ENCODE results near the gene ATP6V0D1. TPM values are rescaled to one million over a fixed set of nuclear protein-coding genes. Genes with fewer than 3 reads are reported as not detected.

ATP6V0D1 gene
- total RNA-seq, 2 experiments from 2014 or later = 41.8 to 48.8 TPM

DNA sequence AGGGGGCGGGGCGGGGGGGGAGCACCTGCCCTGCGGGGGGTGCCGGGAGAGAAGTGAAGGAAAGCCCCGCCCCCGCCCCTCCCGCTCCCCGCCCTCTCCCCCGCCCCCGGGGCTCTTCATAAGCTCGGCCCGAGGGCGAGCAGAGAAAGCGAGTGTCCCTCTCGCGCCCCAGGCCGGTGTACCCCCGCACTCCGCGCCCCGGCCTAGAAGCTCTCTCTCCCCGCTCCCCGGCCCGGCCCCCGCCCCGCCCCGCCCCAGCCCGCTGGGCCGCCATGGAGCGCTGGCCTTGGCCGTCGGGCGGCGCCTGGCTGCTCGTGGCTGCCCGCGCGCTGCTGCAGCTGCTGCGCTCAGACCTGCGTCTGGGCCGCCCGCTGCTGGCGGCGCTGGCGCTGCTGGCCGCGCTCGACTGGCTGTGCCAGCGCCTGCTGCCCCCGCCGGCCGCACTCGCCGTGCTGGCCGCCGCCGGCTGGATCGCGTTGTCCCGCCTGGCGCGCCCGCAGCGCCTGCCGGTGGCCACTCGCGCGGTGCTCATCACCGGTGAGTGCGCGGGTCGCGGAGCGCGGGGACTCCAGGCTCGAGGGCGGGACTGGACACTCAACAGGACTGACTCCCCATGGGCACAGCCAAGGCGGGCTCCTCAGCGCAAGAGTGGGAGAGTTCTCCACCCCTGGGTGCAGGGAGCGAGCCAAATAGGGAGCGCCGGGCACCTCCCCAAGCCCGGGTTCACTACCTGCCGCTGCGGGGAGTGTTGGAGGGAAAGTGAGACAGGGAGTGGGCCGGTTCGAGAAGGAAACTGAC is 49.8 kb downstream of the ATP6V0D1 start, which contains the start of gene HSD11B2:
Gene HSD11B2, plus strand, starts transcription at position 145 of the 798 bp plus-strand sequence. Its CDS starts 128 bp downstream, at position 273.
- Mint-ChIP-seq H3K27ac (no peak within 1 kb of the TSS), H3K4me1 (peaks cover 7% of the 10 kb centered on the region), H3K36me3 (no peaks in the 10 kb centered on the region), H3K9me3 (no peaks in the 10 kb centered on the region), H3K27me3 (peaks cover 38% of the 10 kb centered on the region), H3K4me3 (peak within 1 kb of the TSS; percentile 77)
- ATAC-seq (ENCODE audit: low read depth) (peak; percentile 46), DNase-seq (peak; percentile 62)
- POLR2A ChIA-PET = no interaction called here

DNA sequence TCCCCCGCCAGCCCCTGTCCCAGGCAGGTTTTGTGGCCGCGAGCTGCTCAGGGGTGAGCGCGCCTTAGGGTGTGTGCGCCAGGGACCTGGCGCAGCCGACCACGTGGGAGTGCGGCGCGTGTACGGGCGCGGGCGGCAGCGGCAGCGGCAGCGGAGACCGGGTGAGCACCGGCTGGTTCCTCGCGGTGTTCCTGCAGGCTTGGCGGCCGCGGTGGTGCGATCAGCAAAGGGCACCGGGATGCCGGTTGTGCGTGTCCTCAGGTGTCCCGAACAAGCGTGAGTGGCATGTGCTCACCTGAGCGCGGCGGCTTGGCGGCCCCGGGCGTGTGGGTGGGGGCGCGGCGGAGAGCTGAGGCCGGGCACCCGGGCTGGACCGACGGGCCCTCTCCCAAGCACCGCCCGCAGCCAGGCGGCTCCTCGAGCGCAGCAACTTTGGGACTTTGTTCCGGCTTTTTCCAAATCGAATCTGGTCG is 50.4 kb downstream of the ATP6V0D1 start:
- H3K4me3 Mint-ChIP-seq = peak overlapping the region; percentile 77
- no peaks in the 10 kb centered on the region for H3K36me3 Mint-ChIP-seq
- POLR2A ChIA-PET = no interaction called here
- no peaks in the 10 kb centered on the region for H3K9me3 Mint-ChIP-seq
- peak; percentile 23 for ATAC-seq (ENCODE audit: low read depth)
- H3K27me3 Mint-ChIP-seq = peaks cover 38% of the 10 kb centered on the region
- peak; percentile 54 for DNase-seq
- peaks cover 7% of the 10 kb centered on the region for H3K4me1 Mint-ChIP-seq
- H3K27ac Mint-ChIP-seq = no peak overlapping the region

DNA sequence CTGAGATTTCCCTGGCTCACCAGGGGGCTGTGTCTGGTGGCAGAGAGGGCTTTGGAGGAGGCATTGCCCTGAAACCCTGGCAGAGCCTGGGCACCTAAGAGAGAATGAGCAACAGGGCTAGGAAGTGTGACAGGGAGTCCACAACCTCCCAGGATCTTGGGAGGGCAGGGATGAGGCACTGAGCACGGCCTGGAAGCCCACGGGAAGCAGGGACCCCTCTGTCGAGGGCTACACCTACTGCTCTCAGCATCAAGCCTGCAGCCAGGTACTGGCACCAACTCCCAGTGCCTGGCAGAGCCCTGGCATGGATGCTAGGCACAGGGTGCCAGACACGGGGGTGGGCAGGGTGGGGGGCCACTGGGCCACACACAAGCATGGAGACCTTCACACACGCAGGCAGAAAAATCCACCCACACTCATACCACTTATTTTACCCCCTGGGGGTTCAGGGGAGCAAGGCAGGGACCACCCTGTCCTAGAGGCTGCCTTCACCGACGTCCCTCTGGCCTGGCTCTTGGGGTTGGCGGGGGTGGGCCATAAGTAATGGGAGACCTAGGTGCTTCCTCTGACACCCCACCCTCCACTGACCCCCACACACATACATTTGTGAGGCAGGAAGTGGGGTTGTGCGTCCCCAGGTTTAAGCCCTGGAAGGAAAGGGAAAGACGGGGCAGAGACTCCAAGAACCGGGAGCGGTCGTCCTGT is 51.0 kb downstream of the ATP6V0D1 start:
- no peak for DNase-seq
- H3K4me1 Mint-ChIP-seq = peaks cover 7% of the 10 kb centered on the region
- peak overlapping the region; percentile 77 for H3K4me3 Mint-ChIP-seq
- ATAC-seq (ENCODE audit: low read depth) = no peak
- H3K27ac Mint-ChIP-seq = no peak overlapping the region
- H3K36me3 Mint-ChIP-seq = no peaks in the 10 kb centered on the region
- POLR2A ChIA-PET = no interaction called here
- peaks cover 43% of the 10 kb centered on the region for H3K27me3 Mint-ChIP-seq
- H3K9me3 Mint-ChIP-seq = no peaks in the 10 kb centered on the region

DNA sequence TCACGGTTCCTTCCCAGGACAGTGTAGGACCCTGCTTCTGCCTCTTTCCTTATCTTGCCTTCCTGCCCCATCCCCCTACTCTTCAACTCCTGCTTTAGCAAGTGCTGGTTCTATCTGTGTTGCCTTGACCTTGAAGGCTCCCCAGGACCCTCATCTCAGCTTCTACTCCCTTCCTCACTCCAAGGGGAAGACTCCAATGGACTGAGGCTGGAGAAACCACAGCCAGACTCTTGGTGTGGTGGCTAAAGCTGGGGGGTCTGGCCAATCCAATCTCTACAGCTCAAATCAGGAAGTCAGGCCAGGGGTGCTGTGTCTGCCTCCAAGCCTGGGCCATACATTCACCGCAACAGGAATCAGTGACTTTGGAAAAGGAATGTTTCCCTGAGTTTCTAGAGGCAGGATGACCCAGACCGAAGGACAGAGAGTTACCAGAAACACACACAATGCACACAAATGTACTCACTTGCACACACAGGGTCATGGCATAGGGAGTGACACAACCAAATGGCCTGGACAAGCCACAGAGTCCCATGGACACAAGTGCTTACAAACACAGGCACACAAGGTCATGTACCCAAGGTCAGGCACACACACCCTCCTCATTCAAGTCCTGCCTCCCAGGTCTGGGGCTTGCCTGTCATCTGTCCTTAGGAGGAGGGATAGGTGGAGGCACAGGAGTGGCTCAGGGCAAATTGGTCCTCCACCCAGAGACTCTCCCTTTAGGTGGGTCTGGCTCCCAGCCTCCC is 51.7 kb downstream of the ATP6V0D1 start:
- POLR2A ChIA-PET = no interaction called here
- ATAC-seq (ENCODE audit: low read depth) (no peak), DNase-seq (no peak)
- Mint-ChIP-seq H3K4me1 (peaks cover 7% of the 10 kb centered on the region), H3K27ac (no peak overlapping the region), H3K9me3 (no peaks in the 10 kb centered on the region), H3K27me3 (peaks cover 45% of the 10 kb centered on the region), H3K36me3 (no peaks in the 10 kb centered on the region), H3K4me3 (peak overlapping the region; percentile 43)

DNA sequence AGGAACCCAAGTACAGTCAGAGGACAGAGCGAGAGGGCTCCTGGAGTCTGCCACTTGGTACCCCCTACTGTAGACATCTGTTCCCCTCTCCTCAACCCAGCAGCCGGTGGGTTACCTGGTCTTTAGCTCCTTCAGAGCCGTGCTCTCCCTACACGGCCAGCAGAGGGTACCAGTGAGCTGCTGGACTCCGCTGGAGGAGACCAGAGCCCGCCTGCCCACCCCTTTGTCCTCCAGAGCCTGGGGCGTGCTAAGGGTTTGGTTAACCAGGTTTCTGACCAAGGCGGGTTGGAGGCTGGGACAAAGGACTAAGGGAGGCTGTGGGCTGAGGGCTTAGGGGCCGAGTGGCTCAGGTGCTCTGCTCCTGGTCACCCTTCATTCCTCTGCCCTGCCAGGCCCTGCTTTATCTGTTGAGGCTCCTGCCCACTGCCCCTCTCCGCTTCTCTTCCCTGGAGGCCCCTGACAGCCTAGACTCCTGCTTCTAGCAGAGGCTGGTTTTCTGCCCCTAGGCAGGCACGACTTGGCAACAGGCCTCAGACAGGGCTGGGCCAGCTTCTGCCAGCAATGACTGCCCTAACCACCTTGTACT is 52.7 kb downstream of the ATP6V0D1 start:
- Mint-ChIP-seq H3K36me3 (no peaks in the 10 kb centered on the region), H3K27me3 (peaks cover 48% of the 10 kb centered on the region), H3K4me3 (no peak overlapping the region), H3K27ac (no peak overlapping the region), H3K9me3 (no peaks in the 10 kb centered on the region), H3K4me1 (peaks cover 7% of the 10 kb centered on the region)
- ATAC-seq (ENCODE audit: low read depth) (peak; percentile 53), DNase-seq (peak; percentile 68)
- POLR2A ChIA-PET = interaction anchor here (0.6 to 1.2 kb wide), 4 partner anchors 12 to 53 kb away, joined by 3 to 4 read pairs (median 3); partner anchors contain the start of genes ATP6V0D1 and ZDHHC1

DNA sequence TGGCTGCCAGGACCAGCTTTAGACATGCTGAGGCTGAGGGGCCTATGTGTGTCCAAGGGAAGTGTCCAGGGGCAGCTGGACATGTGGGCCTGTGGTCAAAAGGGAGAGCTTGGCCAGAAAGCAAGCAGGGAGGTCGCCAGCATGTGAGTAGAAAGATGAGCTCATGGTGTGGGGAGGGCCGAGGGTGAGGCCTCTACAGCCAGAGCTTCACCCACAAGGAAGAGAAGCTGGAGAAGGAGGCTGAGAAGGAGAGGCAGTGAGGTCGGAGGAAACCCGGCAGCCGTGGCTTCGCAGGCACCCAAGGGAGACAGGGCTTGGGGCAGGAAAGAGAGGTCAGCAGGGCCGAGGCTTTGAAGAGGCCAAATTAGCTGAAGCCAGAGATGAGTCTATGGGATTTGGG is 54.0 kb downstream of the ATP6V0D1 start:
- DNase-seq (no peak), ATAC-seq (ENCODE audit: low read depth) (no peak)
- Mint-ChIP-seq H3K27ac (no peak overlapping the region), H3K4me1 (peaks cover 3% of the 10 kb centered on the region), H3K9me3 (no peaks in the 10 kb centered on the region), H3K36me3 (no peaks in the 10 kb centered on the region), H3K4me3 (no peak overlapping the region), H3K27me3 (peaks cover 48% of the 10 kb centered on the region)
- POLR2A ChIA-PET = no interaction called here

DNA sequence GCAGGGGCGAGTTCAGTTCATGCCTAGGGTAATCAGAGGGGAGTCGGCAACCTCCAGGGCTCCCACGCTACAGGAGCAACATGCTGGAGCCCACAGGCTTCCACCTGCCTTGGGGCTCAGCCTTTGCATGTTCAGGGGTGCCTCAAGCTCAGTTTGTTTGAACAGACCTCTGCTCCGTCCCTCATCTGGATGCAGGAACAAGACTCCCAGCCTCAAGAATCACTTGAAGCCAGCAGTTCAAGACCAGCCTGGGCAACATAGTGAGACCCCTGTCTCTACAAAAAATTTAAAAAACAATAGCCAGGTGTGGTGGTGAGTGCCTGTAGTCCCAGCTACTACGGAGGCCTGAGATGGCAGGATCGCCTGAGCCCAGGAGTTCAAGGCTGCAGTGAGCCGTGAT is 54.9 kb downstream of the ATP6V0D1 start:
- Mint-ChIP-seq H3K4me3 (no peak overlapping the region), H3K36me3 (no peaks in the 10 kb centered on the region), H3K9me3 (no peaks in the 10 kb centered on the region), H3K27me3 (peaks cover 42% of the 10 kb centered on the region), H3K4me1 (peaks cover 3% of the 10 kb centered on the region), H3K27ac (no peak overlapping the region)
- POLR2A ChIA-PET = no interaction called here
- ATAC-seq (ENCODE audit: low read depth) (no peak), DNase-seq (no peak)

DNA sequence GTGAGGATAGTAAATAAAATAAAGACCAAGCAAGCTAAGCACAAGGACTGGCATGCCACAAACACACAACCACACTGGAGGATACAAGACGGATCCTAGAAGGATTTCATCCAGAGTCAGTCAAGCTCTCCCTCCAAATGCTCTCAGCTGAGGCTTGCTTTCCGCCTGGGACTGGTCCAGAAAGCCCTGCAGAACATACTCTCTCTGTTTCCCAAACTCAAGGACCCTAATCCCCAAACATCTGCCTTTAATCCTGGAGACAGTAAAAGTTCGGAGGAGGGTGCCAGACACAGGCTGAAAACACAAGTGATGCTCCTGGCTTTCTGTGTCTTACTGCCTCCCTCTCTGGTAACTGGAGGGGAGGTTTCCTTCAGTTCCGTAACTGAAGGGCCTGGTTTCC is 55.4 kb downstream of the ATP6V0D1 start:
- H3K4me3 Mint-ChIP-seq = no peak overlapping the region
- ATAC-seq (ENCODE audit: low read depth) (no peak), DNase-seq (no peak)
- no peaks in the 10 kb centered on the region for H3K36me3 Mint-ChIP-seq
- no peaks in the 10 kb centered on the region for H3K9me3 Mint-ChIP-seq
- no peak overlapping the region for H3K27ac Mint-ChIP-seq
- H3K27me3 Mint-ChIP-seq = peaks cover 42% of the 10 kb centered on the region
- POLR2A ChIA-PET = no interaction called here
- peaks cover 3% of the 10 kb centered on the region for H3K4me1 Mint-ChIP-seq

DNA sequence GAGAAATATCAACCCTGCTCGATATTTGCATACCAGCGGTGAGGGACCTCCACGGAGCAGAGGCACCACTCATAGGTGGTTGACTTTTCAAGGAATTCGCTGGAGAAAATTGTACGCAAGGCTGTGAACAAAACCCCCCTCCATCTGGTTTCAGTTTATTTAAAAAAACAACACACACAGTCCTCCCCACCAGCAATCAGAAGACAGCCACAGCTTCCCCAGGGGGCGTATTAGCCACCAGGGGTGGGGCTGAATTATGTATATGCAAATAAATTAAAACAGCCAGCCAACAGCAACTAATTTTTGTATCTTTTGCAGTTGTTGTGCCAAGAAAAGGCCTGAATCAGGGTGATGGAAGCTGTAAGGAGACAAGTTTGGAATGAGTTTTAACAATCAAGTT is 55.9 kb downstream of the ATP6V0D1 start:
- no peak overlapping the region for H3K27ac Mint-ChIP-seq
- DNase-seq = no peak
- H3K4me3 Mint-ChIP-seq = no peak overlapping the region
- no peak for ATAC-seq (ENCODE audit: low read depth)
- POLR2A ChIA-PET = no interaction called here
- peaks cover 38% of the 10 kb centered on the region for H3K27me3 Mint-ChIP-seq
- H3K36me3 Mint-ChIP-seq = no peaks in the 10 kb centered on the region
- H3K9me3 Mint-ChIP-seq = no peaks in the 10 kb centered on the region
- no peaks in the 10 kb centered on the region for H3K4me1 Mint-ChIP-seq

DNA sequence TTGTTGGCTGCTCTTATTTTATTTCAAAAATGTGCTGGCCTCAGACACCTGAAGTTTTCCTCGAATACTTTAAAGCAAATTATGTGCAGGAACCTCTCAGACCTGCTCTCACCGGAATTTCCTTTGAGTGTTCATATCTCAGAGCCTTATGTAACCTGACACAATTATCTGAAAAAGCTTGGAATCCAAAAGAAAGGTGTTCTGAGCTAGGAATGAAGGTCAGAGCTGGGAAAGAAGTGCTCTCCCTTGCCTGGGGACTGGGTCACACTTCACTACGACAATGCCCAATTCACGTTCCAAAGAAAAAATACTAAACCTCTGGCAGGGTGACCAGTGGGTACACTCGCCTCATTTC is 56.7 kb downstream of the ATP6V0D1 start:
- ATAC-seq (ENCODE audit: low read depth) (no peak), DNase-seq (no peak)
- Mint-ChIP-seq H3K36me3 (no peaks in the 10 kb centered on the region), H3K27ac (no peak overlapping the region), H3K4me3 (no peak overlapping the region), H3K9me3 (no peaks in the 10 kb centered on the region), H3K4me1 (no peaks in the 10 kb centered on the region), H3K27me3 (peaks cover 32% of the 10 kb centered on the region)
- POLR2A ChIA-PET = no interaction called here

DNA sequence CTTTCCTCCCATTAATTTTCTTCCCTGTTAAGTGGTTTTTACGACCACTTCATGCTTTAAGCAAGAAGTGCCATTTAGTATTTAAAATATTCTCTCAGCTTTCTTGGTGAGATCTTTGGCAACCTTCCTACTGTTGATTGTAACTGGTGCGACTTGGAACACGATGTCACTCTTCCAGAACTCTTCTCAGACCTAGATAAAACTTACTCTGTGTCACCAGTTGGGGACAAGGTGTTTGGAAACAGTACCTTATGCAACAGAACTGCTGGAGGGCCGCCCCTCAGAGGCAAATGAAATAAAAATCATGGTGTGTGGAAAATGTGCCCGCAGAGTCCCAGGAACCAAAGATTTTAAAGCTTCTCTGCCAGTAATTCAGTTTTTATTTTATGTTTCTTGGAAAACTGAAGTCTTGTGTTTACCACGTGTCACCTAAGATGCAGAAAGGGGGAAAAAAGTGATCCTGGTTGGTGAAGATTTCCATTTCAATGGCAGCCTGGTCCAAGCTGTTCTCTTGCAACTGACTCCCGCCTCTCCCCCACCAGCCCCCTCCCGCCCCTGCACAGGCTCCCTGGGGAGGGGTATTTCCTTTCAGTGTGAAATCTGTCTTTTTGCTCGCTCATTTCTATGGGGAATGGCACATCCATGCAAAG is 57.2 kb downstream of the ATP6V0D1 start:
- Mint-ChIP-seq H3K36me3 (no peaks in the 10 kb centered on the region), H3K9me3 (no peaks in the 10 kb centered on the region), H3K27ac (no peak overlapping the region), H3K4me3 (no peak overlapping the region), H3K27me3 (peaks cover 27% of the 10 kb centered on the region), H3K4me1 (no peaks in the 10 kb centered on the region)
- no peak for DNase-seq
- POLR2A ChIA-PET = no interaction called here
- ATAC-seq (ENCODE audit: low read depth) = no peak

DNA sequence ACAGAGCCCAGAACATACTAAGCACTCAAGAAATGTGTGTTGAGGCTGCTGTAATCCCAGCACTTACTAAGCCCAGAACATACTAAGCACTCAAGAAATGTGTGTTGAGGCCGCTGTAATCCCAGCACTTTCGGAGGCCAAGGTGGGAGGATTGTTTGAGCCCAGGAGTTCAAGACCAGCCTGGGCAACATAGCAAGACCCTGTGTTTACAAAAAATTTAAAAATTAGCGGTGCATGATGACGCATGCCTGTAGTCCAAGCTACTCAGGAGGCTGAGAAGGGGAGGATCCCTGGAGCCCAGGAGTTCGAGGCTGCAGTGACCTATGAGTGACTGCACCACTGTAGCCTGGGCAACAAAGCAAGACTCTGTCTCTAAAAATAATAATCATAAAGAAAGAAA is 57.9 kb downstream of the ATP6V0D1 start:
- Mint-ChIP-seq H3K4me3 (no peak overlapping the region), H3K27me3 (peaks cover 23% of the 10 kb centered on the region)

DNA sequence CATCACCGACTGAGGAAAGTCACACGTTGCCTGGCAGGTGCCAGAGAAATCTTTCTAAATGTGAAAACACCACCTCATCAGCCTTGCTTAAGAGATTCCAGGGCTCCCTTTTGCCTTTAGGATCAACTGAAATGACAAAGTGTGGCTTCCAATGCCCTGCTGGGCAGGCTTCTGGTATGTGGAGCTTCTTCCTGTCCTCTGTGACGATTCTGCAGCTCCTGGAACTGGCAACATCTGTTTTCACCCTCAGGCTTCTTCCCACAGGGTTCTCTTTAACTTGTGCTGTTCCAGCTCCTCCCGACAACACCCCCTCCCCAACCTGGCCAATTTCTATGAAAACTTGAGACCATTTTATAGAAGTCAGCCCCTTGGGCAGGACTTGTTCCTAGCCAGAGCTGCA is 59.9 kb downstream of the ATP6V0D1 start:
- H3K4me3 Mint-ChIP-seq = no peak overlapping the region
- peaks cover 29% of the 10 kb centered on the region for H3K27me3 Mint-ChIP-seq
- H3K4me1 Mint-ChIP-seq = peaks cover 3% of the 10 kb centered on the region
- ATAC-seq (ENCODE audit: low read depth) = no peak
- no peaks in the 10 kb centered on the region for H3K9me3 Mint-ChIP-seq
- H3K27ac Mint-ChIP-seq = no peak overlapping the region
- POLR2A ChIA-PET = no interaction called here
- DNase-seq = no peak
- H3K36me3 Mint-ChIP-seq = no peaks in the 10 kb centered on the region

More for the DNA sequence above, 57.9 kb downstream of the ATP6V0D1 start:
- Mint-ChIP-seq H3K27ac (no peak overlapping the region), H3K36me3 (no peaks in the 10 kb centered on the region), H3K9me3 (no peaks in the 10 kb centered on the region), H3K4me1 (no peaks in the 10 kb centered on the region)
- no peak for ATAC-seq (ENCODE audit: low read depth)
- DNase-seq = no peak
- POLR2A ChIA-PET = no interaction called here
